ENCODE measurements around the gene EFHC2. TPM values are rescaled to one million over a fixed set of nuclear protein-coding genes. Genes with fewer than 3 reads are reported as not detected.

Gene EFHC2
- polyA plus RNA-seq, 1 donor (not counting 4 experiments of a cell fraction or from before 2014, with no cell fraction given) = 0.98 TPM

DNA sequence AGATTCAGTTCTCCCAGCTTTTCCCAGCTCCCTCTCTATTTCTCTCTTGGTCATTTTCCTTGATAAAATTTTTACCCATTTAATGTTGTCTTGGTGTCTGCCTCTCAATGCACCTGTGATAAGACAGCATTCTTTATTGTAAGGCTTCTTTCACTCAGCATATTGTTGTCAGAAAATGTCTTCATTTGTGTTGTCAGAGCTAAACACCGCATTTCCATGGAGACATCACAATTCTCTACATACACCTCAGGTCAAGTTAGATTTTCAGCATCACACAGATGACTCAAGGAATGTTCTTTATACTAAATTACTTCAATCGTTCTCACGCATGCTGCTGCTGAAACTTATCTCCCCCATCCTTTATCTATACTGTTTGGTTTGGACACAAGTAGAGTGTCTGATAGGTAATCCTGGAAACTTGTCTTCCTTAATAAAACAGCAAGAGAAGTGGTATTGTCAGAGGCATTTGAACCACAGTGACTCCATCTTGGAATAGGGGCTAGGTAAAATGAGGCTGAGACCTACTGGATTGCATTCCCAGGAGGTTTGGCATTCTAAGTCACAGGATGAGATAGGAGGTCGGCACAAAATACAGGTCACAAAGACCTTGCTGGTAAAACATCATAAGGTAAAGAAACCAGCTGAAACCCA lies 41.3 kb upstream of the EFHC2 start:
- FAIRE-seq (no peak), DNase-seq (ENCODE audit: low read depth, low spot score) (no peak)
- Histone ChIP-seq H3K27ac (ENCODE audit: control insufficient read depth, insufficient read depth, low read length) (no peak overlapping the region), H3K4me2 (ENCODE audit: control insufficient read depth, extremely low read depth, insufficient read depth, low read depth, low read length) (no peak overlapping the region), H3K9me1 (ENCODE audit: control insufficient read depth, extremely low read depth, insufficient read depth, low read length) (no peaks in the 10 kb centered on the region), H3K4me3 (ENCODE audit: control insufficient read depth in 2 of 3, extremely low read depth in 1 of 3, insufficient read depth in 2 of 3, low read depth in 1 of 3, low read length in 3 of 3) (no peak overlapping the region), H3K27me3 (ENCODE audit: control insufficient read depth, extremely low read depth, insufficient read depth, low read length) (no peaks in the 10 kb centered on the region), H3K36me3 (ENCODE audit: control insufficient read depth in 2 of 2, extremely low read depth in 1 of 2, insufficient read depth in 2 of 2, low read length in 2 of 2) (no peaks in the 10 kb centered on the region), H4K20me1 (ENCODE audit: control insufficient read depth, extremely low read depth, insufficient read depth, low read length) (no peaks in the 10 kb centered on the region), H3K79me2 (ENCODE audit: control insufficient read depth, insufficient read depth, low read length) (no peaks in the 10 kb centered on the region), H3K9me3 (ENCODE audit: control insufficient read depth, low read depth, low read length) (no peaks in the 10 kb centered on the region), H3K4me1 (ENCODE audit: control insufficient read depth, extremely low read depth, insufficient read depth, low read length) (no peaks in the 10 kb centered on the region), H2AFZ (ENCODE audit: control insufficient read depth, low read length) (no peak overlapping the region), H3K9ac (ENCODE audit: control insufficient read depth, extremely low read depth, insufficient read depth, low read length) (no peak overlapping the region)
- no peak for TF ChIP-seq EZH2 (IDR thresholded peaks at IDR 0.05; ENCODE audit: low read length)
- TF ChIP-seq, protein P1, sequence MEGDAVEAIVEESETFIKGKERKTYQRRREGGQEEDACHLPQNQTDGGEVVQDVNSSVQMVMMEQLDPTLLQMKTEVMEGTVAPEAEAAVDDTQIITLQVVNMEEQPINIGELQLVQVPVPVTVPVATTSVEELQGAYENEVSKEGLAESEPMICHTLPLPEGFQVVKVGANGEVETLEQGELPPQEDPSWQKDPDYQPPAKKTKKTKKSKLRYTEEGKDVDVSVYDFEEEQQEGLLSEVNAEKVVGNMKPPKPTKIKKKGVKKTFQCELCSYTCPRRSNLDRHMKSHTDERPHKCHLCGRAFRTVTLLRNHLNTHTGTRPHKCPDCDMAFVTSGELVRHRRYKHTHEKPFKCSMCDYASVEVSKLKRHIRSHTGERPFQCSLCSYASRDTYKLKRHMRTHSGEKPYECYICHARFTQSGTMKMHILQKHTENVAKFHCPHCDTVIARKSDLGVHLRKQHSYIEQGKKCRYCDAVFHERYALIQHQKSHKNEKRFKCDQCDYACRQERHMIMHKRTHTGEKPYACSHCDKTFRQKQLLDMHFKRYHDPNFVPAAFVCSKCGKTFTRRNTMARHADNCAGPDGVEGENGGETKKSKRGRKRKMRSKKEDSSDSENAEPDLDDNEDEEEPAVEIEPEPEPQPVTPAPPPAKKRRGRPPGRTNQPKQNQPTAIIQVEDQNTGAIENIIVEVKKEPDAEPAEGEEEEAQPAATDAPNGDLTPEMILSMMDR (optimal IDR thresholded peaks at IDR 0.05 in 1 of 3, IDR thresholded peaks at IDR 0.05 in 1 of 3, conservative IDR thresholded peaks at IDR 0.05 in 1 of 3; ENCODE audit: extremely low read depth in 1 of 3, insufficient read depth in 2 of 3, low read length in 3 of 3) = no peak
- dilution Hi-C loops (cut with MboI; ENCODE audit: extremely low pct_ligation_motif_present, low sequenced_read_pairs) = no loop called here

DNA sequence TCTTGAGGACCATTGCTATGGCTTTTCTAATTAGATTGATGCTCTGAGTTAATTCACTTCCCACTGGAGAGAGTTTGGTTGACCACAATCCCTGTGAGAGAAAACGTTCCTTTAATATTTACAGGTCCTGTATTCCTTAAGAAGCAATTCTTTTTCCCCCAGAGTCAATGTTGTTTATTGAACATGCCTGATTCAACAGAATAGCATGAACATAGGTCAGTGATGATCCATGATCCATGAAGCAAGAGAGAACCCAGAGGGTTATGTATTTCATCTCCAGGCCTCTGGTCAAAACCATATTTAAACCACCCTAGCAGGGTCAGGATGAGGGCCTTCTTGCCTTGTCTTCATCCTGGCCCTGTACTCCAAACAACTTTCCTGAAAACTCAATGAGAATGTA lies 39.4 kb upstream of the EFHC2 start:
- Histone ChIP-seq H3K9me3 (ENCODE audit: control insufficient read depth, low read depth, low read length) (no peaks in the 10 kb centered on the region), H4K20me1 (ENCODE audit: control insufficient read depth, extremely low read depth, insufficient read depth, low read length) (no peaks in the 10 kb centered on the region), H3K4me3 (ENCODE audit: control insufficient read depth in 2 of 3, extremely low read depth in 1 of 3, insufficient read depth in 2 of 3, low read depth in 1 of 3, low read length in 3 of 3) (no peak overlapping the region), H3K79me2 (ENCODE audit: control insufficient read depth, insufficient read depth, low read length) (no peaks in the 10 kb centered on the region), H3K27ac (ENCODE audit: control insufficient read depth, insufficient read depth, low read length) (no peak overlapping the region), H3K4me2 (ENCODE audit: control insufficient read depth, extremely low read depth, insufficient read depth, low read depth, low read length) (no peak overlapping the region), H3K9me1 (ENCODE audit: control insufficient read depth, extremely low read depth, insufficient read depth, low read length) (no peaks in the 10 kb centered on the region), H3K27me3 (ENCODE audit: control insufficient read depth, extremely low read depth, insufficient read depth, low read length) (no peaks in the 10 kb centered on the region), H2AFZ (ENCODE audit: control insufficient read depth, low read length) (no peak overlapping the region), H3K9ac (ENCODE audit: control insufficient read depth, extremely low read depth, insufficient read depth, low read length) (no peak overlapping the region), H3K36me3 (ENCODE audit: control insufficient read depth in 2 of 2, extremely low read depth in 1 of 2, insufficient read depth in 2 of 2, low read length in 2 of 2) (no peaks in the 10 kb centered on the region), H3K4me1 (ENCODE audit: control insufficient read depth, extremely low read depth, insufficient read depth, low read length) (no peaks in the 10 kb centered on the region)
- dilution Hi-C loops (cut with MboI; ENCODE audit: extremely low pct_ligation_motif_present, low sequenced_read_pairs) = no loop called here
- TF ChIP-seq, protein P1 (optimal IDR thresholded peaks at IDR 0.05 in 1 of 3, IDR thresholded peaks at IDR 0.05 in 1 of 3, conservative IDR thresholded peaks at IDR 0.05 in 1 of 3; ENCODE audit: extremely low read depth in 1 of 3, insufficient read depth in 2 of 3, low read length in 3 of 3) = no peak
- TF ChIP-seq EZH2 (IDR thresholded peaks at IDR 0.05; ENCODE audit: low read length) = no peak
- DNase-seq (ENCODE audit: low read depth, low spot score) = no peak
- FAIRE-seq = no peak
